ENCODE measurements around the gene LRG1. TPM values are rescaled to one million over a fixed set of nuclear protein-coding genes. Genes with fewer than 3 reads are reported as not detected.
A peak's percentile ranks its signal among the peaks of the same experiment; 100 is the strongest.

The LRG1 gene
- polyA plus RNA-seq, 1 donor: 0.43 TPM

- DNase-seq: no peak
Observed at GRCh38 chr19:4507804-4508203, 32.0 kb downstream of the LRG1 start.

- no peak for DNase-seq
Observed at GRCh38 chr19:4507150-4507452, 32.7 kb downstream of the LRG1 start.

GRCh38 chr19:4506449-4507149 lies 33.2 kb downstream of the LRG1 start:
- no peak for DNase-seq

GRCh38 chr19:4505570-4506448 lies 34.0 kb downstream of the LRG1 start:
- DNase-seq: no peak

GRCh38 chr19:4504891-4505569 lies 34.8 kb downstream of the LRG1 start:
- no peak for DNase-seq

- DNase-seq: peak; percentile 32
Observed at GRCh38 chr19:4504297-4504701, 35.5 kb downstream of the LRG1 start.

GRCh38 chr19:4503825-4504170 lies 36.0 kb downstream of the LRG1 start:
- DNase-seq: no peak

GRCh38 chr19:4503132-4503824 lies 36.6 kb downstream of the LRG1 start:
- DNase-seq: no peak

GRCh38 chr19:4502282-4503131 lies 37.3 kb downstream of the LRG1 start:
- DNase-seq: no peak

- DNase-seq: no peak
Observed at GRCh38 chr19:4501691-4502090, 38.1 kb downstream of the LRG1 start.

- DNase-seq: no peak
Observed at GRCh38 chr19:4500841-4501591, 38.8 kb downstream of the LRG1 start.

- DNase-seq: no peak
Observed at GRCh38 chr19:4499855-4500254, 40.0 kb downstream of the LRG1 start.

GRCh38 chr19:4499318-4499717 lies 40.5 kb downstream of the LRG1 start:
- DNase-seq: no peak

- no peak for DNase-seq
Observed at GRCh38 chr19:4498694-4499093, 41.1 kb downstream of the LRG1 start.

- no peak for DNase-seq
Observed at GRCh38 chr19:4497770-4498389, 42.0 kb downstream of the LRG1 start.

- no peak for DNase-seq
Observed at GRCh38 chr19:4496304-4496703, 43.5 kb downstream of the LRG1 start.

- no peak for DNase-seq
Observed at GRCh38 chr19:4495471-4495870, 44.4 kb downstream of the LRG1 start.

- no peak for DNase-seq
Observed at GRCh38 chr19:4494691-4495064, 45.2 kb downstream of the LRG1 start.

- DNase-seq: no peak
Observed at GRCh38 chr19:4493929-4494690, 45.7 kb downstream of the LRG1 start.

Measured in hindlimb muscle (tissue), 1 donor.